Upper lobe of left lung (tissue), 6 donors: ENCODE data around the gene TIAL1. TPM values are rescaled to one million over a fixed set of nuclear protein-coding genes. Genes with fewer than 3 reads are reported as not detected.

Experiments
- ATAC-seq, 2 donors: fragments of 200-7000 bp; cut with Tn5 transposase; one replicate each; pipeline ENCODE4 v1.9.1; 2022; ENCODE audit warnings: mild to moderate bottlenecking in 2 of 2, moderate library complexity in 2 of 2; ENCODE audit not compliant: low FRiP score in 2 of 2
- DNase-seq, 2 donors: peaks; one replicate each; pipeline ENCODE4 v3.0.0-alpha.2; 2019 to 2020
- H3K27ac ChIP-seq, 4 donors: fragments of 200-600 bp; sonication (generic); one replicate each; pipeline ENCODE4 v1.5.1; 2016 to 2019
- H3K27me3 ChIP-seq, 4 donors: fragments of 200-600 bp; sonication (generic); one replicate each; pipeline ENCODE4 v1.5.1; 2017 to 2019
- H3K36me3 ChIP-seq, 4 donors: fragments of 200-600 bp; sonication (generic); one replicate each; pipeline ENCODE4 v1.5.1; 2016 to 2019
- H3K4me1 ChIP-seq, 4 donors: fragments of 200-600 bp; sonication (generic); one replicate each; pipeline ENCODE4 v1.5.1; 2018 to 2019
- H3K4me3 ChIP-seq, 4 donors: fragments of 200-600 bp; sonication (generic); one replicate each; pipeline ENCODE4 v1.5.1; 2017 to 2019; ENCODE audit warnings: mild to moderate bottlenecking in 2 of 4, moderate library complexity in 1 of 4
- H3K9me3 ChIP-seq, 4 donors: fragments of 200-600 bp; sonication (generic); one replicate each; pipeline ENCODE4 v1.5.1; 2018 to 2019
- CTCF ChIP-seq, 6 experiments: fragments of 450-650 bp in 4 of 6; fragments of 200-600 bp in 2 of 6; sonication (generic) in 2 of 6; IDR thresholded peaks; one replicate each; pipeline ENCODE4 v1.5.1; 2016 to 2019; ENCODE audit warnings: antibody characterized with exemption in 6 of 6
- EP300 ChIP-seq, 4 donors: sonication (generic); formaldehyde crosslinking; IDR thresholded peaks; one replicate each; pipeline ENCODE4 v1.5.1; 2017; ENCODE audit warnings: antibody characterized with exemption in 4 of 4, control low read depth in 2 of 4
- POLR2A ChIP-seq, 4 donors: fragments of 450-650 bp; IDR thresholded peaks; one replicate each; pipeline ENCODE4 v1.5.1; 2016 to 2017; ENCODE audit warnings: antibody characterized with exemption in 4 of 4, mild to moderate bottlenecking in 2 of 4
- POLR2AphosphoS5 ChIP-seq, 2 donors: sonication (generic); formaldehyde crosslinking; IDR thresholded peaks; one replicate each; pipeline ENCODE4 v1.5.1; 2017; ENCODE audit warnings: antibody characterized with exemption in 2 of 2
- WGBS, 2 donors: methylation state at CpG; one replicate each; pipeline ENCODE4 v1.1.5; 2017 to 2018; 5-methylcytosine and 5-hydroxymethylcytosine counted together
- total RNA-seq, 6 donors: library from RNA; depleted of rRNA in 4 of 6; stranded (reverse); fragments of >200 nt in 4 of 6; gene quantifications; one replicate each; pipeline versions ENCODE4 v1.1.0 to v1.2.1, GENCODE V29; 2016 to 2021
- donor health status: DM: no; HTN: no; CAD: no; lungs with moderate emphysema.
- donor health status: DM: no; HTN: yes; CAD: no; lungs with severe emphysema.

The TIAL1 gene
- total RNA-seq, 6 donors from 2014 or later, result 53.3 to 112 (median 87.9) TPM

GRCh38 chr10:119549247-119549999, 47.3 kb downstream of the TIAL1 start:
- Histone ChIP-seq H3K27ac (no peak overlapping the region), H3K4me3 (no peak overlapping the region), H3K27me3 (no peaks in the 10 kb centered on the region), H3K4me1 (no peaks in the 10 kb centered on the region), H3K36me3 (no peaks in the 10 kb centered on the region), H3K9me3 (no peaks in the 10 kb centered on the region)
- DNase-seq (no peak), ATAC-seq (no peak)
- WGBS, 2 donors, result 49 to 53% methylated on average over 2 of the region's 2 CpGs
- TF ChIP-seq POLR2A (IDR thresholded peaks at IDR 0.05) (no peak), EP300 (IDR thresholded peaks at IDR 0.05) (no peak)

GRCh38 chr10:119546009-119546408, 50.8 kb downstream of the TIAL1 start:
- Histone ChIP-seq H3K9me3 (no peaks in the 10 kb centered on the region), H3K36me3 (no peaks in the 10 kb centered on the region), H3K4me1 (peaks cover 10 to 27% (median 23%) of the 10 kb centered on the region in 4 donors), H3K4me3 (no peak overlapping the region), H3K27me3 (no peaks in the 10 kb centered on the region), H3K27ac (no peak overlapping the region)
- ATAC-seq (no peak), DNase-seq (no peak)
- TF ChIP-seq POLR2A (IDR thresholded peaks at IDR 0.05), result no peak
- TF ChIP-seq CTCF (IDR thresholded peaks at IDR 0.05), result no peak
- TF ChIP-seq EP300 (IDR thresholded peaks at IDR 0.05), result no peak
- TF ChIP-seq POLR2AphosphoS5 (IDR thresholded peaks at IDR 0.05), result no peak
- WGBS, 2 donors, result 30 to 31% methylated on average over 3 of the region's 3 CpGs

GRCh38 chr10:119545310-119545709, 51.5 kb downstream of the TIAL1 start:
- 44 to 59% methylated on average over 4 of the region's 4 CpGs for WGBS, 2 donors
- no peak for ATAC-seq

GRCh38 chr10:119543814-119544642, 52.7 kb downstream of the TIAL1 start:
- H3K4me3 ChIP-seq, result peak overlapping the region in 1 of 4 donors; percentile 87
- H3K36me3 ChIP-seq, result no peaks in the 10 kb centered on the region
- H3K27me3 ChIP-seq, result no peaks in the 10 kb centered on the region
- H3K27ac ChIP-seq, result no peak overlapping the region
- DNase-seq (no peak), ATAC-seq (no peak)
- peaks cover 10 to 27% (median 23%) of the 10 kb centered on the region in 4 donors for H3K4me1 ChIP-seq
- 63 to 66% methylated on average over 19 of the region's 19 CpGs for WGBS, 2 donors
- no peaks in the 10 kb centered on the region for H3K9me3 ChIP-seq
- no peak for TF ChIP-seq CTCF (IDR thresholded peaks at IDR 0.05)
- no peak for TF ChIP-seq POLR2A (IDR thresholded peaks at IDR 0.05)
- no peak for TF ChIP-seq EP300 (IDR thresholded peaks at IDR 0.05)
- TF ChIP-seq POLR2AphosphoS5 (IDR thresholded peaks at IDR 0.05), result no peak

More at GRCh38 chr10:119545310-119545709, 51.5 kb downstream of the TIAL1 start:
- Histone ChIP-seq H3K27ac (no peak overlapping the region), H3K4me3 (no peak overlapping the region), H3K36me3 (no peaks in the 10 kb centered on the region), H3K4me1 (peaks cover 10 to 27% (median 23%) of the 10 kb centered on the region in 4 donors), H3K27me3 (no peaks in the 10 kb centered on the region), H3K9me3 (no peaks in the 10 kb centered on the region)
- no peak for DNase-seq
- TF ChIP-seq POLR2A (IDR thresholded peaks at IDR 0.05) (no peak), POLR2AphosphoS5 (IDR thresholded peaks at IDR 0.05) (no peak), EP300 (IDR thresholded peaks at IDR 0.05) (no peak), CTCF (IDR thresholded peaks at IDR 0.05) (no peak)
